Measurements from ENCODE around the gene TRAPPC2B.

- TF ChIP-seq CTCF (IDR thresholded peaks at IDR 0.05; ENCODE audit: low read length): no peak
- no peak for TF ChIP-seq EZH2 (IDR thresholded peaks at IDR 0.05; ENCODE audit: borderline replicate concordance, low read length)
These were observed 41.6 kb upstream of the TRAPPC2B start for GRCh38 chr19:57321751-57322150.
